Endometrial microvascular endothelial cells (primary cell): ENCODE data around the gene NABP2. TPM values are rescaled to one million over a fixed set of nuclear protein-coding genes. Genes with fewer than 3 reads are reported as not detected.

Experiments used
- in situ Hi-C: cut with HindIII; loops from 2 replicates; pipeline ENCODE4 v1.10.0; 2017; ENCODE audit warnings: low sequenced_read_pairs, low pct_unique_long_range_greater_than_20kb; ENCODE audit errors: inconsistent ontology term
- total RNA-seq: library from RNA; depleted of rRNA; stranded (reverse); fragments of >200 nt; gene quantifications from one replicate; pipeline ENCODE4 v1.2.3, GENCODE V29; 2015; ENCODE audit errors: inconsistent ontology term

Gene NABP2
- total RNA-seq, 1 donor from 2014 or later, result 60.3 TPM

- in situ Hi-C loops, result no loop called here
Observed at GRCh38 chr12:56236985-56237384, 12.8 kb downstream of the NABP2 start.

- in situ Hi-C loops, result no loop called here
Observed at GRCh38 chr12:56237552-56237951, 13.4 kb downstream of the NABP2 start.

- in situ Hi-C loops, result no loop called here
Observed at GRCh38 chr12:56241424-56242303, 17.5 kb downstream of the NABP2 start.

GRCh38 chr12:56242986-56243385 lies 18.8 kb downstream of the NABP2 start:
- in situ Hi-C loops, result no loop called here

- in situ Hi-C loops, result no loop called here
Observed at GRCh38 chr12:56243731-56244181, 19.6 kb downstream of the NABP2 start.

GRCh38 chr12:56244494-56244893 lies 20.4 kb downstream of the NABP2 start:
- in situ Hi-C loops, result no loop called here

GRCh38 chr12:56247923-56248322 lies 23.8 kb downstream of the NABP2 start:
- in situ Hi-C loops, result no loop called here

- in situ Hi-C loops, result no loop called here
Observed at GRCh38 chr12:56248711-56249110, 24.6 kb downstream of the NABP2 start.

GRCh38 chr12:56252649-56253048 lies 28.5 kb downstream of the NABP2 start:
- in situ Hi-C loops, result no loop called here

- in situ Hi-C loops, result no loop called here
Observed at GRCh38 chr12:56253091-56253490, 28.9 kb downstream of the NABP2 start.

- in situ Hi-C loops, result no loop called here
Observed at GRCh38 chr12:56255671-56256070, 31.5 kb downstream of the NABP2 start.

GRCh38 chr12:56256326-56256960 lies 32.3 kb downstream of the NABP2 start:
- in situ Hi-C loops, result no loop called here

- in situ Hi-C loops, result no loop called here
Observed at GRCh38 chr12:56257071-56257470, 32.9 kb downstream of the NABP2 start.

GRCh38 chr12:56257491-56258067 lies 33.4 kb downstream of the NABP2 start:
- in situ Hi-C loops, result no loop called here

GRCh38 chr12:56258068-56258819 lies 34.1 kb downstream of the NABP2 start, which contains the start of gene ANKRD52:
Gene ANKRD52, minus strand, starts transcription at chr12:56258384. Its CDS starts 115 bp downstream, at chr12:56258269.
- in situ Hi-C loops, result no loop called here

- in situ Hi-C loops, result no loop called here
Observed at GRCh38 chr12:56258820-56259183, 34.7 kb downstream of the NABP2 start.

- in situ Hi-C loops, result no loop called here
Observed at GRCh38 chr12:56260380-56260779, 36.2 kb downstream of the NABP2 start.

GRCh38 chr12:56260921-56261320 lies 36.8 kb downstream of the NABP2 start:
- in situ Hi-C loops, result no loop called here
